GM18498 (cell line): ENCODE measurements around the gene FFAR1.
"Not testable (repeated sequence)": the region's sequence is repeated elsewhere in the genome, so short reads cannot be mapped to it uniquely, and the experiment has no call there.

ENCODE experiments used
- ATAC-seq: cut with Tn5 transposase; IDR thresholded peaks from one replicate; pipeline ENCODE4 v1.9.1; 2021; ENCODE audit warnings: mild to moderate bottlenecking, moderate library complexity; ENCODE audit not compliant: unreplicated experiment

FFAR1 gene

DNA sequence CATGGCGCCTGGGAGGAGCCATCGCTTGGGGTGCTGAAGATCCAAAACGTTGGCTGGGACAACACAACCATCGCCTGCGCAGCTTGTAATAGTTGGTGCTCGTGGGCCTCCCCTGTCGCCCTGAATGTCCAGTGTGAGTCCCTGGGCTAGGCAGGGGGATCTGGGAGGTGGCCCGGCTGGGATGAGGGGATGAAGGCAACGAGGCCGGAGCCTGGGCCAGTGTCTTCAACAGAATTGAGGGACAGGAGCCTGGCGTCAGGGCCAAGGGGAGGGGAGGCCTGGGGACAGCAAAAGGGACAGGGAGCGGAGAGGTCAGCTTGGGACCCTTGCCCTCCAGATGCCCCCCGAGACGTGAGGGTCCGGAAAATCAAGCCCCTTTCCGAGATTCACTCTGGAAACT lies 6.7 kb upstream of the FFAR1 start:
- no peak for ATAC-seq

GRCh38 chr19:35341565-35342225 lies 6.0 kb upstream of the FFAR1 start:
- ATAC-seq: no peak

DNA sequence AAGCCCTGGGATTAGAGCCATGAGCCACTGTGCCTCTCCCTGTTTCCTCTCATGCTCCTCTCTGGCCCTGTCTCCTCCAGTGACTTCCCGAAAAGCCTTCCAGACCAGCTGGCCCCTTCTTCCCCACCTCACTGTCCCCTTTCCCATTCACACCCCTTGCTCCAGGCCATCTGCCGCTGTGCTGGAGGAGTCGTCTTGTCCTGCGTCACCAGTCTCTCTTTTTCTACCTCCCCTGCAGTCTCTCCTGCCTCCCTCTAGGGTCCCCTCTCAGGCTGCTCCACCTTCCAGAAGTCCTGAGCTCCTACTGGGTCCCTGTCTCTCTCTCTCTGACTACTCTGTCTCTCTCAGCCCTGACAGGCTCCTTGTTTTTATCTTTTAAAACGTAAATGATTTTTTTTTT lies 5.3 kb upstream of the FFAR1 start:
- no peak for ATAC-seq

GRCh38 chr19:35344511-35345031 lies 3.1 kb upstream of the FFAR1 start:
- ATAC-seq: no peak

DNA sequence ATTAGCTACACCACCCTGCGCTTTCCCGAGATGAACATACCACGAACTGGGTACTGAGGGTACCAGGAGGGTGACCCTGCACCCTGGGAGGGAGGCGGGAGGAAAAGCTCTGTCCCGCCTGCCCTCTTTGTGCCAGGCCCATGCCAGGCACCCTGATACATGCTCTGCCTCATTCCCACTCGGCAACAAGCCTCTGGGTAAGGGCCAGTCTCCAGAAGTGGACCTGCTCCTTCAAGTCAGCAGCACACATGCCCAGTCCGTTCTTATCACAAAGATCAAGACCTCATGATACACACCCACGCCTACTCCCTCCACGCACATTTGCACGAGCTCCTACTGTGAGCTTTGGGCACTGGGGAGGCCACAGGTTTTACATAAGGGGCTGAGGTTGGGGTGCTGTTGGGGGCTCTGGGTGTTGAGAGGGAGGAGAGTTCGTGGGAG lies 2.0 kb upstream of the FFAR1 start:
- no peak for ATAC-seq

DNA sequence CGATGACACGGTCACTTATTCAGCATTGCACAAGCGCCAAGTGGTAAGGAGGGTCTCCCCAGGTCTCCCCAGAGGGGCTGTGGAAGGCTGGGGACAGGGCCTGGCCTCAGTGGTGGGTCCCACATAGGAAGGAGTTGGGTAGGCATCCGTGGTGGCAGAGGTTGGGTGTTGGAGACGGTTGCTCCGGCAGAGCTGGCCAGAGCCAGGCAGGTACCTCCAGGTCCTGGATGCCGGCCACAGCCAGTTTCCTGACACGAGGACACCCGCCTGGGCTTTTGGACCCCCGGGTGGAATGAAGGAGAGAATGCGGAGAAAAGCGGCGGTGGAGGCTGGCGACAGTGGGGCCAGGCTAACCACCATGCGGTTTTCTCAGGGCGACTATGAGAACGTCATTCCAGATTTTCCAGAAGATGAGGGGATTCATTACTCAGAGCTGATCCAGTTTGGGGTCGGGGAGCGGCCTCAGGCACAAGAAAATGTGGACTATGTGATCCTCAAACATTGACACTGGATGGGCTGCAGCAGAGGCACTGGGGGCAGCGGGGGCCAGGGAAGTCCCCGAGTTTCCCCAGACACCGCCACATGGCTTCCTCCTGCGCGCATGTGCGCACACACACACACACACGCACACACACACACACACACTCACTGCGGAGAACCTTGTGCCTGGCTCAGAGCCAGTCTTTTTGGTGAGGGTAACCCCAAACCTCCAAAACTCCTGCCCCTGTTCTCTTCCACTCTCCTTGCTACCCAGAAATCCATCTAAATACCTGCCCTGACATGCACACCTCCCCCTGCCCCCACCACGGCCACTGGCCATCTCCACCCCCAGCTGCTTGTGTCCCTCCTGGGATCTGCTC lies 1.3 kb upstream of the FFAR1 start:
- peak; percentile 34 for ATAC-seq

- ATAC-seq: no peak
Measured at GRCh38 chr19:35347930-35348298, 212 bp downstream of the FFAR1 start.

DNA sequence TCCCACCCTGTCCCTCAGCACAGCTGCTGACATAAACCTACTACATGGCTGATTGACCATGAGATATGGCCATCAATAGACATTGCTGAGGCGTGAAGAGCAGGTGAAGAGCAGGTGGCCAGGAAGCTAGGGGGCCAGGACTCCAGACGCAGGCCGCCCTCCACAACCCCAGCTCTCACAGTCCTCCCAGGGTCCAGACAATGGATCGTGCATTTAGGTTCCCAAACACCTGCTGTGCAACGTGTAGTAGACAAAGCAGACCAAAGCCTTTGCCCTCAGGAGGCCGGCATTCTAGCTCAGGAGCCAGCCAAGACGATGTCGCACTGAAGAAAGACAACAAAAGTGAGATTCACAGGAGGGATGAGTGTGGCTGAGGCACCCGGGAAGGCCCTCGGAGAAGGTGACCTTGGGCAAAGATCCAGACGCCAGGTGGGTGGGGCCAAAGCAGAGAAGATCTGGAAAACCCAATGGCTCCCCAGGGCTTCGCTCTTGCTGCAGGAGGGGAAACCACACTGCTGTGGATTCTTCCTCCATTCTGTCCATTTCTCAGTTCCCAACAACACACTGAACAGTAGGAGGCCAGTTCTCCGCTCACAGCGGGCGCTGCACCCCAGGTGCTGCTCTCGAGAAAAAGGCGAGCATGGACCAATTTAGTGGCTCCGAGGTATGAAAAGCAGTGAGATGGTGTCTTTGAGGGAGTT lies 1.4 kb downstream of the FFAR1 start:
- ATAC-seq: no peak

- no peak for ATAC-seq
Measured at GRCh38 chr19:35349614-35350521, 2.2 kb downstream of the FFAR1 start.

- no peak for ATAC-seq
Measured at GRCh38 chr19:35350591-35350990, 2.9 kb downstream of the FFAR1 start.

GRCh38 chr19:35351411-35352176 lies 3.9 kb downstream of the FFAR1 start:
- ATAC-seq: no peak

DNA sequence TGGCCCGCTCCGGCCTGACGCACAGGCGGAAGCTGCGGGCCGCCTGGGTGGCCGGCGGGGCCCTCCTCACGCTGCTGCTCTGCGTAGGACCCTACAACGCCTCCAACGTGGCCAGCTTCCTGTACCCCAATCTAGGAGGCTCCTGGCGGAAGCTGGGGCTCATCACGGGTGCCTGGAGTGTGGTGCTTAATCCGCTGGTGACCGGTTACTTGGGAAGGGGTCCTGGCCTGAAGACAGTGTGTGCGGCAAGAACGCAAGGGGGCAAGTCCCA lies 4.4 kb downstream of the FFAR1 start:
- no peak for ATAC-seq

DNA sequence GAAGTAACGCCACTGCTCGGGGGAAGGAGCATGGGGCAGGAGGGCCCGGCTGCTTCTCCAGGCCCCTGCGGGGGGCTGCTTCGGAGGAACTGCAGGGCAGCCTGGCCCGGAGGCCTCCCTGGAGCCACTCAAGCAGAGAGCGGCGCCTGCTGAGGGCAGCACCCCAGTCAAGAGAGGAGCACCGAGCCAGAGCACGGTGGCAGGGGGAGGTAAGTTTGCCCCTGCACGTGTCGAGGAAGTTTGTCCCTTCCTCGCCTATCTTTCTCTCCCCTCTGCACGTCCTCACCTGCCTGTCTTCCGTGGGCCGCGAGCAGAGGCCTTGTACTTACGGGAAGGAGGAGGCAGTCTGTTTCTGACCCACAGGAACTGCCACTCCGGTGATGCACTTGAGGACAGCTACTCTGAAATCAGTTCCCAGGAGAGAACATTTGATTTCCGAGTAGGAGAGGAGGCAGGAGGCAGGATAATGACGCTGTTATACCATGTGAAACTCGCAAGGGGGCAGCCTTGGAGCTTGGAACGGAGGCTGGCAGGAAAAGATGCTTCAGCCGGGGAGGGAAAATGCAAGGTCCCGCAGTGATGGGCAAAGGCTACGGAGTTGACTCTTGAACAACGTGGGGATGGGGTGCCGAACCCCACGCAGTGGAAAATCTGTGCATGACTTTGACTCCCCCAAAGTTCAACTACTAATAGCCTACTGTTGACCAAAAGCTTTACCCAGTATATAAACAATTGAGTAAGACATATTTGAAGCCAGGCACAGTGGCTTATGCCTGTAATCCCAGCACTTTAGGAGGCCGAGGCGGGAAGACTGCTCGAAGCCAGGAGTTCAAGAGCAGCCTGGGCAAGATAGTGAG lies 5.0 kb downstream of the FFAR1 start:
- ATAC-seq: no peak

- no peak for ATAC-seq
Measured at GRCh38 chr19:35353635-35354034, 5.9 kb downstream of the FFAR1 start.

GRCh38 chr19:35354898-35355297 lies 7.2 kb downstream of the FFAR1 start:
- ATAC-seq: no peak

- ATAC-seq: no peak
Measured at GRCh38 chr19:35355791-35356460, 8.2 kb downstream of the FFAR1 start.

- ATAC-seq: no peak
Measured at GRCh38 chr19:35357867-35358573, 10.3 kb downstream of the FFAR1 start, which contains the start of gene FFAR3. TSS of gene FFAR3 (plus strand) at chr19:35358460. CDS start at chr19:35358891, 431 bp downstream.

DNA sequence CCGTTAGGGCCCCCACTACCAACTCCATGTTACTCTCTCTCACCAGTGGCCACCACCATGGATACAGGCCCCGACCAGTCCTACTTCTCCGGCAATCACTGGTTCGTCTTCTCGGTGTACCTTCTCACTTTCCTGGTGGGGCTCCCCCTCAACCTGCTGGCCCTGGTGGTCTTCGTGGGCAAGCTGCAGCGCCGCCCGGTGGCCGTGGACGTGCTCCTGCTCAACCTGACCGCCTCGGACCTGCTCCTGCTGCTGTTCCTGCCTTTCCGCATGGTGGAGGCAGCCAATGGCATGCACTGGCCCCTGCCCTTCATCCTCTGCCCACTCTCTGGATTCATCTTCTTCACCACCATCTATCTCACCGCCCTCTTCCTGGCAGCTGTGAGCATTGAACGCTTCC lies 11.1 kb downstream of the FFAR1 start:
- ATAC-seq: not testable (repeated sequence)
